HepG2 (cell line): ENCODE results near the gene HEMK1. TPM values are rescaled to one million over a fixed set of nuclear protein-coding genes. Genes with fewer than 3 reads are reported as not detected.

Experiments
- ATAC-seq: fragments of 200-7000 bp; cut with Tn5 transposase; 3 replicates; pipeline ENCODE4 v1.9.1; 2020; ENCODE audit warnings: mild to moderate bottlenecking, moderate library complexity
- BruUV-seq: library from RNA; stranded (reverse); fragments of 400-500 nt; replicated peaks from 2 replicates; lab custom pipeline; 2021; lab: Mats Ljungman, UMichigan
- CTCF ChIA-PET: fragments of 300-600 bp; formaldehyde crosslinking; extraction: SDS; loops from one replicate; lab custom pipeline; 2021; ENCODE audit warnings: low total read pairs, inconsistent platforms, low intra/inter-chr PET ratio; lab: Yijun Ruan, JAX
- POLR2A ChIA-PET: fragments of 350-600 bp; sonication (Branson Sonifier 250); formaldehyde crosslinking; loops from one replicate; lab custom pipeline; 2020; ENCODE audit warnings: antibody characterized with exemption, inconsistent platforms; lab: Yijun Ruan, JAX
- DNase-seq: peaks from one replicate; pipeline ENCODE4 v3.0.0-alpha.2; 2015; ENCODE audit warnings: low spot score
- FAIRE-seq: peaks from 3 replicates; lab custom pipeline; 2011; peaks lifted over from hg19 to GRCh38; lab: Jason Lieb, UNC
- H2AFZ ChIP-seq: one replicate; pipeline ENCODE4 v1.6.1; 2011; ENCODE audit warnings: low read length, inconsistent platforms
- H3K27ac ChIP-seq: fragments of 300-600 bp; 3 replicates; pipeline ENCODE4 v1.8.0; 2011; ENCODE audit warnings: mixed run types, mild to moderate bottlenecking, mixed read lengths, low read length, inconsistent platforms; ENCODE audit not compliant: insufficient read depth; ENCODE audit errors: extremely low read length
- H3K27me3 ChIP-seq, 2 experiments: fragments of 200-600 bp in 1 of 2; 2 replicates in 1 of 2; 3 replicates in 1 of 2; pipeline versions ENCODE4 v1.6.0 to v1.8.0; 2011; ENCODE audit warnings: low read length in 2 of 2, mild to moderate bottlenecking in 2 of 2, moderate library complexity in 2 of 2, inconsistent platforms in 1 of 2; ENCODE audit not compliant: insufficient read depth in 2 of 2, control insufficient read depth in 1 of 2
- H3K36me3 ChIP-seq, 2 experiments: fragments of 200-600 bp in 1 of 2; replicated peaks in 1 of 2; 2 replicates in 1 of 2; 3 replicates in 1 of 2; pipeline versions ENCODE4 v1.5.1 to v1.8.0; 2011; ENCODE audit warnings: low read length in 2 of 2, inconsistent platforms in 1 of 2; ENCODE audit not compliant: insufficient read depth in 2 of 2, control insufficient read depth in 1 of 2
- H3K4me1 ChIP-seq: 2 replicates; pipeline ENCODE4 v1.5.1; 2012; ENCODE audit warnings: low read length, inconsistent platforms; ENCODE audit not compliant: insufficient read depth
- H3K4me2 ChIP-seq: 2 replicates; pipeline ENCODE4 v1.6.0; 2011; ENCODE audit warnings: low read depth, low read length, inconsistent platforms
- H3K4me3 ChIP-seq, 3 experiments: fragments of 200-600 bp in 1 of 3; sonication (generic), shearing (Covaris generic) in 1 of 3; replicated peaks in 1 of 3; 2 replicates each; pipeline ENCODE4 v1.5.1; 2011 to 2016; ENCODE audit warnings: low read length in 3 of 3, inconsistent platforms in 2 of 3, low read depth in 2 of 3, mild to moderate bottlenecking in 2 of 3, control low read depth in 1 of 3, mixed read lengths in 1 of 3; ENCODE audit not compliant: insufficient read depth in 1 of 3
- H3K79me2 ChIP-seq: one replicate; pipeline ENCODE4 v1.6.1; 2011; ENCODE audit warnings: low read length, inconsistent platforms; ENCODE audit not compliant: insufficient read depth
- H3K9ac ChIP-seq: 2 replicates; pipeline ENCODE4 v1.6.0; 2011; ENCODE audit warnings: mild to moderate bottlenecking, low read depth, low read length, inconsistent platforms; ENCODE audit not compliant: insufficient read depth
- H3K9me3 ChIP-seq: 2 replicates; pipeline ENCODE4 v1.5.1; 2012; ENCODE audit warnings: mild to moderate bottlenecking, low read length
- H4K20me1 ChIP-seq: 2 replicates; pipeline ENCODE4 v1.6.0; 2011; ENCODE audit warnings: inconsistent platforms, mild to moderate bottlenecking, low read length, moderate library complexity; ENCODE audit not compliant: insufficient read depth
- ATF7 ChIP-seq, 2 experiments: fragments of 450-650 bp in 1 of 2; sonication (generic) in 1 of 2; formaldehyde crosslinking in 1 of 2; IDR thresholded peaks; 2 replicates each; pipeline versions ENCODE4 v1.4.0 to v1.6.1; 2016 to 2020; ENCODE audit warnings: antibody characterized with exemption in 1 of 2, mild to moderate bottlenecking in 1 of 2, missing genetic modification reagents in 1 of 2
- HHEX ChIP-seq: IDR thresholded peaks from 2 replicates; pipeline ENCODE4 v1.6.1; 2016; ENCODE audit warnings: control low read depth
- MAFG ChIP-seq: sonication (generic); formaldehyde crosslinking; IDR thresholded peaks from 2 replicates; pipeline ENCODE4 v1.5.1; 2020; ENCODE audit warnings: mild to moderate bottlenecking, missing genetic modification reagents
- NFE2L1 ChIP-seq: sonication (generic); formaldehyde crosslinking; IDR thresholded peaks from 2 replicates; pipeline ENCODE4 v1.4.0; 2020; ENCODE audit warnings: missing genetic modification reagents, mild to moderate bottlenecking, borderline replicate concordance
- SPEN ChIP-seq: sonication (generic); formaldehyde crosslinking; IDR thresholded peaks from 2 replicates; pipeline ENCODE4 v1.5.1; 2020; ENCODE audit warnings: low read depth, mild to moderate bottlenecking, missing genetic modification reagents
- XBP1 ChIP-seq: sonication (generic); formaldehyde crosslinking; IDR thresholded peaks from 2 replicates; pipeline ENCODE4 v1.5.0; 2020; ENCODE audit warnings: missing genetic modification reagents
- ZFAT ChIP-seq: sonication (generic); formaldehyde crosslinking; conservative IDR thresholded peaks from 2 replicates; pipeline ENCODE4 v1.8.1; 2023; ENCODE audit warnings: missing genetic modification reagents, inconsistent platforms
- ZKSCAN8 ChIP-seq: IDR thresholded peaks from 2 replicates; pipeline ENCODE4 v1.6.1; 2016; ENCODE audit warnings: borderline replicate concordance, missing genetic modification reagents, missing compliant biosample characterization
- ZMYM2 ChIP-seq: sonication (generic); formaldehyde crosslinking; IDR thresholded peaks from 2 replicates; pipeline ENCODE4 v1.8.0; 2022; ENCODE audit warnings: mild to moderate bottlenecking, missing genetic modification reagents
- ZNF124 ChIP-seq: sonication (generic); formaldehyde crosslinking; IDR thresholded peaks from 2 replicates; pipeline ENCODE4 v1.4.0; 2020; ENCODE audit warnings: missing genetic modification reagents
- ZNF367 ChIP-seq: sonication (generic); formaldehyde crosslinking; IDR thresholded peaks from 2 replicates; pipeline ENCODE4 v1.4.0; 2020; ENCODE audit warnings: missing genetic modification reagents, borderline replicate concordance
- ZNF775 ChIP-seq: sonication (generic); formaldehyde crosslinking; IDR thresholded peaks from 2 replicates; pipeline ENCODE4 v1.4.0; 2020; ENCODE audit warnings: missing genetic modification reagents, mild to moderate bottlenecking, moderate library complexity, borderline replicate concordance
- ZNF83 ChIP-seq: sonication (generic); formaldehyde crosslinking; IDR thresholded peaks from 2 replicates; pipeline ENCODE4 v1.4.0; 2020; ENCODE audit warnings: missing genetic modification reagents, mild to moderate bottlenecking, borderline replicate concordance
- WGBS: methylation state at CpG from one replicate; pipeline ENCODE4 v1.1.6; 2017; ENCODE audit warnings: low lambda C conversion rate; 5-methylcytosine and 5-hydroxymethylcytosine counted together
- in situ Hi-C: cut with HindIII; loops from 2 replicates; pipeline ENCODE4 v1.10.0; 2017; ENCODE audit warnings: low pct_unique_long_range_greater_than_20kb; ENCODE audit not compliant: extremely low pct_ligation_motif_present
- intact Hi-C: fragments of 100-400 bp; cut with micrococcal nuclease; formaldehyde crosslinking; loops from one replicate; pipeline ENCODE4 v1.10.0; 2022; ENCODE audit not compliant: unreplicated experiment
- polyA plus RNA-seq, 8 experiments: library from polyadenylated mRNA; depleted of rRNA in 3 of 8; stranded (reverse) in 7 of 8; unstranded in 1 of 8; fragments of >200 nt; fragmentation: Illumina TruSeq in 4 of 8; extraction: Trizol in 4 of 8; gene quantifications; 2 replicates each; pipeline versions ENCODE4 v1.2.1 to v1.2.3, GENCODE V29; 2011 to 2016; ENCODE audit warnings: low read depth in 4 of 8, missing spikeins in 1 of 8, mixed read lengths in 1 of 8; ENCODE audit not compliant: insufficient read depth in 1 of 8
- total RNA-seq, 5 experiments: library from RNA; depleted of rRNA; stranded (reverse); fragments of >200 nt; fragmentation: Illumina TruSeq; extraction: Trizol; gene quantifications; 2 replicates each; pipeline ENCODE4 v1.2.3, GENCODE V29; 2016; ENCODE audit warnings: low read depth in 1 of 5
- TF ChIP-seq, protein P1 (sequence below): IDR thresholded peaks from 2 replicates; pipeline ENCODE4 v1.4.0; 2020; ENCODE audit warnings: mild to moderate bottlenecking, missing genetic modification reagents
- TF ChIP-seq, protein P2 (sequence below): sonication (generic); formaldehyde crosslinking; IDR thresholded peaks from 2 replicates; pipeline ENCODE4 v1.8.0; 2022; ENCODE audit warnings: missing genetic modification reagents, low read depth, mild to moderate bottlenecking, borderline replicate concordance

HEMK1 gene
- total and polyA plus RNA-seq, 2 of the 13 experiments (the other 11 are each of a cell fraction or from before 2014, with no cell fraction given): 9.8 to 12.6 TPM

DNA sequence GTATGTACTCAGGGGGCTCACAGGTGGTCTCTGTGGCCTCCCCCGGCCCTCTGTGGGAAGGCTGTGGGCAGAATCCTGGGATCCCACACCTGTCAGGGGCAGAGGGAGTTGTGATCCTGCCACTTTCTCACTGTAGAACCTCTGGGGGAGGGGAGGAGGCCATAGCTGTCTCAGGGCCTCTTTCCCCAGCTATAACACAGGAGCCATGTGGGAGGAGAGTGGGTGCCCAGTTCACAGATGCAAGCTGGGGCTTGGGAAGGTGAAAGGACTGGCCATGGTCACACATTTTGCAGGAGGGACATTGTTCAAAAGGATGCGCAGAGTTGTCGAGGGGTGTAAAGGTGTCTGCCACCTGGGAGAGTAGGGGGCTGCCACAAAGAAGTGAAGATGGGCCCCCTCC is 59.3 kb downstream of the HEMK1 start:
- ChIA-PET CTCF (no interaction called here), POLR2A (no interaction called here)
- 100% methylated on average over 2 of the region's 3 CpGs for WGBS
- Histone ChIP-seq H3K4me3 (no peak overlapping the region), H3K27ac (no peak overlapping the region), H3K79me2 (no peaks in the 10 kb centered on the region), H4K20me1 (no peaks in the 10 kb centered on the region), H3K9ac (no peak overlapping the region), H3K36me3 (peaks cover 3 to 15% of the 10 kb centered on the region in 2 experiments; a peak in 2 of 5 replicates), H2AFZ (no peak overlapping the region), H3K27me3 (no peaks in the 10 kb centered on the region), H3K4me1 (peaks cover 16% of the 10 kb centered on the region), H3K9me3 (no peaks in the 10 kb centered on the region), H3K4me2 (no peak overlapping the region)
- FAIRE-seq (no peak), ATAC-seq (no peak), DNase-seq (no peak)
- intact Hi-C loops (no loop called here), in situ Hi-C loops (no loop called here)
- no TSS peak for BruUV-seq
- TF ChIP-seq ZMYM2: no peak
- TF ChIP-seq ZNF367: no peak
- no peak for TF ChIP-seq ZNF775
- no peak for TF ChIP-seq HHEX (CRISPR knock-in tag)
- no peak for TF ChIP-seq ZNF124
- no peak for TF ChIP-seq ZNF83
- TF ChIP-seq MAFG: no peak
- no peak for TF ChIP-seq XBP1 (CRISPR knock-in tag)
- no peak for TF ChIP-seq ATF7 (IDR thresholded peaks at IDR 0.05)
- no peak for TF ChIP-seq ATF7 (CRISPR knock-in tag; IDR thresholded peaks at IDR 0.05)
- no peak for TF ChIP-seq ZKSCAN8 (CRISPR knock-in tag)
- no peak for TF ChIP-seq NFE2L1 (CRISPR knock-in tag)
- no peak for TF ChIP-seq SPEN (CRISPR knock-in tag)
- no peak for TF ChIP-seq ZFAT
- TF ChIP-seq, protein P1, sequence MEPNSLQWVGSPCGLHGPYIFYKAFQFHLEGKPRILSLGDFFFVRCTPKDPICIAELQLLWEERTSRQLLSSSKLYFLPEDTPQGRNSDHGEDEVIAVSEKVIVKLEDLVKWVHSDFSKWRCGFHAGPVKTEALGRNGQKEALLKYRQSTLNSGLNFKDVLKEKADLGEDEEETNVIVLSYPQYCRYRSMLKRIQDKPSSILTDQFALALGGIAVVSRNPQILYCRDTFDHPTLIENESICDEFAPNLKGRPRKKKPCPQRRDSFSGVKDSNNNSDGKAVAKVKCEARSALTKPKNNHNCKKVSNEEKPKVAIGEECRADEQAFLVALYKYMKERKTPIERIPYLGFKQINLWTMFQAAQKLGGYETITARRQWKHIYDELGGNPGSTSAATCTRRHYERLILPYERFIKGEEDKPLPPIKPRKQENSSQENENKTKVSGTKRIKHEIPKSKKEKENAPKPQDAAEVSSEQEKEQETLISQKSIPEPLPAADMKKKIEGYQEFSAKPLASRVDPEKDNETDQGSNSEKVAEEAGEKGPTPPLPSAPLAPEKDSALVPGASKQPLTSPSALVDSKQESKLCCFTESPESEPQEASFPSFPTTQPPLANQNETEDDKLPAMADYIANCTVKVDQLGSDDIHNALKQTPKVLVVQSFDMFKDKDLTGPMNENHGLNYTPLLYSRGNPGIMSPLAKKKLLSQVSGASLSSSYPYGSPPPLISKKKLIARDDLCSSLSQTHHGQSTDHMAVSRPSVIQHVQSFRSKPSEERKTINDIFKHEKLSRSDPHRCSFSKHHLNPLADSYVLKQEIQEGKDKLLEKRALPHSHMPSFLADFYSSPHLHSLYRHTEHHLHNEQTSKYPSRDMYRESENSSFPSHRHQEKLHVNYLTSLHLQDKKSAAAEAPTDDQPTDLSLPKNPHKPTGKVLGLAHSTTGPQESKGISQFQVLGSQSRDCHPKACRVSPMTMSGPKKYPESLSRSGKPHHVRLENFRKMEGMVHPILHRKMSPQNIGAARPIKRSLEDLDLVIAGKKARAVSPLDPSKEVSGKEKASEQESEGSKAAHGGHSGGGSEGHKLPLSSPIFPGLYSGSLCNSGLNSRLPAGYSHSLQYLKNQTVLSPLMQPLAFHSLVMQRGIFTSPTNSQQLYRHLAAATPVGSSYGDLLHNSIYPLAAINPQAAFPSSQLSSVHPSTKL (CRISPR knock-in tag): no peak
- TF ChIP-seq, protein P2, sequence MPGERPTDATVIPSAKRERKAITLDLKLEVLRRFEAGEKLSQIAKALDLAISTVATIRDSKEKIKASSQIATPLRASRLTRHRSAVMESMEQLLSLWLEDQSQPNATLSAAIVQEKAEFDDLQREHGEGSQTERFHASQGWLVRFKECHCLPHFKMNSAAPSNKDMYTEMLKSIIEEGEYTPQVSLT (CRISPR knock-in tag): no peak
